ENCODE data around the gene EGFL7. TPM values are rescaled to one million over a fixed set of nuclear protein-coding genes. Genes with fewer than 3 reads are reported as not detected.
A peak's percentile ranks its signal among the peaks of the same experiment; 100 is the strongest.

Gene EGFL7
- total RNA-seq, 1 experiment from 2014 or later, result 31.8 TPM

DNA sequence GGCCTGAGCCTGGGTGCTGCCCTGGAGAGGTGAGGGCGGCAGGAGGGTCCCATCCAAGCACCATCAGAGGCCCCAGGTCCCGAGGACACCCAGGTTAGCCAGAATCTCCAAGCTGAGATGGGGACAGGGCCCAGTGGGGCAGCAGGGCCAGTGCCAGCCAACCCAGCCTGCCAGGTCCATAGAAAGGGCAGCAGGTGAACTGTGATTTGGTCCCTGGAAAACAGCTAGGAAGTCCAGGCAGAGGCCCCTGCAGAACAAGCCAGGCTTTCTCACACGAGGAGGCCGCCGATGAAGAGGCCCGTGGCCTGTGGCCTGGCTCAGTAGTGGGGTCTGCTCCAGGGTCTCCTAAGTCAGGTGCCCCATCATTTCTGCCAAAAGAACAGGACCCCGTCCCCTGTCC, 22.5 kb downstream of the EGFL7 start:
- DNase-seq (ENCODE audit: low read depth), result no peak

DNA sequence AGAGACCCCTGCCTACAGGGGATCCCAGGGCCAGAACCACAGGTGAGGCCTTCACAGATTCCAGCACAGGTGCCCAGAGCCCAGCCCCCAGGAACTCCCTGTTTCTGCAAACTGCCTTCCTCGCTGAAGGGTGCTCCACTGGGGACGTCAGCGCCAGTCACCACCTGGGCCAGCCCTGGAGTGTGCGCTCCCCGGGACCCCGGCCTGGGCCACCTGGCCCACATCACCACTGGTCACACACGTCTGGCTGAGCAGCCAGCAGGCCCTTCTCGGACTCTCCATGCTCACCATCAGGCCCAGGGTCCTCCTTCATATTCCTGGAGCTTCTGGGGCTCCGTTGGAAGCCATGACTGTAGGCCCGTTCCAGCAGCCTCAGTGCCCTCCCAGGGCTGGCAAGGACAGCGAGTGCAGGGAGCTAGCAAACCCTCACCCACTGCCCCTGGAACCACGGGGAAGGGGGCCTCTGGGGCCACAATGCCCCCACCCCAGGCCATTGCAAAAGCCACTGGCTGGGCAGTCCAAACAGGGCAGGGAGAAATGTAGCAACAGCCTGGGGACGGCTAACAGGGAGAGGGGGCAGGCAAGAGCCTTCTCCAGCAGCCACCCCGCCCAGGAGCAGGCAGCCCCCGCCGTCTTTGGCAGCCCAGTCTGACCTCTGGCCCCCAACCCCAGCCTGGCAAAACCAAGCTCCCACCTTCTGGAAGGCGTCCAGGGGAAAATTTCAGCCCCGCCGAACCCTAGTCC, 23.2 kb downstream of the EGFL7 start:
- DNase-seq (ENCODE audit: low read depth), result no peak

DNA sequence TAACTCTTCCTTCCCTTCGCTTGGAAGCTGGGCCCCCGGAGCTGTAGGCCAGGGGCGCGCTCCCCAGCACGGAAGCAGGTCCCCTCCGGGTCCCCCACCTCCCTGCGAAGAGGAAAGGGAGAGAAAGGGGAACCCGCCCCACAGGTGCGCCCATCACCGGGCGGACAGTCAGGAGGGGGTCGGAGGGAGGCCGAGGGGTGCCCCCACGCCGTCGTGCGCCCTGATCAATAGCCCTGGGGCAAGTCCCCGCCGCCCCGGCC, 23.7 kb downstream of the EGFL7 start:
- no peak for DNase-seq (ENCODE audit: low read depth)

DNA sequence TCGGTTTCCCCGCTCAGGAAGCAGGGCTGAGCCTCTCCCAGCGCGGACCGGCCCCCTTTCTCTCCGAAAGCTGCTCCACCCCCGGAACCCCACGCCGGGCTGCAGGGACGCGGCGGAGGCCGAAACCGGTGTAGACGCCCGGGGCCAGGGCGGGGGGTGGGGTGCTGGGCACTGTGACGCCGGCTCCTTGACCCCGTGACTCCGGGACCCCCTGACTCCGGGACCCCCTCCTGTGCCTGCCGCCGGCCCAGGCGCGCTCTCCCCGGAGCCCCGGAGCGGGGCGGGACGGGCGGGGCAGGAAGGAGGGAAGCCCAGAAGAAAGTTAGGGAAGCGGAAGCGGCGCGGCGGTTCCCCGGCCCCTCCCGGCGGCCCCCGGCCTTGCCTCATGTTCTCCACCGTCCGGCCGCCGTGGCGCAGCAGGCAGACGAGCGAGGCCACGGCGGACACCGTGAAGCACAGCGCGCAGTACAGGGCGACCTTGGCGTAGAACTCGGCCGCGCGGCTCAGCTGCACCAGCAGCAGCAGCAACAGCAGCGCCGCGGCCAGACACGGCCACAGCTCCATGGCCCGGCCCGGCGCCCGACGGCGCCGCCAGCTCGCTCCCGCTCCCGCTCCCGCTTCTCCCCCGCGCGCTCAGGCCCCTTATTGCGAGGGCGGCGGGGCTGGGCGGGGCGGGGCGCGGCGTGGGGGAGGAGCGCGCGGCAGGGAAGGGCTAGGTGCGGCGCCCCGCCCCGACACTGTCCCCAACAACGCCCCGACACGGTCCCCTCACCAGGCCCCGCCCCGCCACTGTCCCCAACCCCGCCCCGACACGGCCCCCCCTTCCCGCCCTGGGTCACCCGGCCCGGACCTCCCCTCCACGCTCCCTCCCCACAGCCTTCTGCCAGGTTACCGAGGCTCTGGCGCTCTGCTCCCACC, 24.3 kb downstream of the EGFL7 start, which contains the start of gene AGPAT2:
TSS of gene AGPAT2 (minus strand) at position 664 of the 918 bp plus-strand sequence. CDS start at position 564, 100 bp downstream.
- peak; percentile 38 for DNase-seq (ENCODE audit: low read depth)

DNA sequence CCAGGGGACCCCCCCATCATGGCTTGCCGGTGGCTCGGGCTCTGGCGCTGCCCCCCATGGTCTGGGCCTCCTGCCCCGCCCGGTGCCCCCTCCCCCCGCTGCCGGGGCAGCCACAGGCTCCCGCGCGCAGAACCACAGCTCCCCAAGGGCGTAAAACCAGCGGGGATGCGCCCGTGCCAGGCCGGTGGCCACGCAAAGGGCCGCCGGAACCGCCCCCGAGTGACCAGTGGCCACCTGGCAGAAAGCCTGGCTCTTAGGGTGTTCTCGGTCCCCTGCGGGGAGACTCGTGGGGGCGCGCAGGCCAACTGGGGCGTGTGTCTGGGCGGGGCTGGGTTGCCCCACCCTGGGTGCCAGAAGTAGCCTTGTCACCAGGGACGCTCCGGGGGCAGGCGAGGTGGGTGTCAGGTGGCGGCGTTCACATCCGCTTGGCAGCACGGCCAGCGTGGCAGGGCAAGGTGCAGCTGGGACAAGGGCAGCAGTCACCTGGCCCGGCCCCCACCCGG, 25.1 kb downstream of the EGFL7 start:
- DNase-seq (ENCODE audit: low read depth), result no peak

DNA sequence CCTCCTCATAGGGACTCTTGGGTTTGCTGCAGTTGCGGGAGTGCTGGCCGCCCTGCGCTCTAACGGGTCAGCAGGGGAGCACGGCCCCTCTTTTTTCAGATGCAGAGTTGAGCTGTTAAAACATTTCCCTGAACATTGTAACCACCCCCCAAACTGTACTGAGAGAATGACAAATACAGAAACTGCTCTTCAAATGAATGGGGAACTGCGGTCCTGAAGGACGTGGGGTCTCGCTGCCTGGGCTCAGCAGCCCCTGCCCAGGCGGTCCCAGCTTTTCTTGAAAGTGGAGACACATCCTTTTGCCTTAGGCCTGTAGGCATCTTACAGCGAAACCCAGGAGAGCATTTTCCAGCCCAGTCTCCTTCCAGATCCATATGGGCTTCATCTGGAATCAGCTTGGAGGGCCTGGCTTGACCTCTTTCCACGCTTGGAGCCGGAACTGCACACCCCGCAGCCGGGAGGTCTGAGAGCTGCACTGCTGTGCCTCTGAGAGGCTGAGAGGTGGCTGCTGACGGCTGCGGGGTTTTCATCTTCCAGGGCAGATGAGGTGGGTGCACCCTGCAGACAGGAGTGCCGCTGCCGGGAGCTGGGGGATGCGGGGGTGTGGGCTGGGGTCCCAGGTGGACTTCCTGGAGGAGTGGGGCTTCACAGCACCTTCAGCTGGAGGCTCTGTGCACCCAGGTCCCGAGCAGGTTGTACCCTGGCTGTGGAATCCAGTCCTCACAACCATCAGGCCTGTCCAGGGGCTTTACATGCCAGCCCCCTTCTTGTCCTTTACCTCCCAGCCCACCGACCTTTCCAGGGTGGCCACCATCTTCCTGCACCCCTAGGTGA, 25.8 kb downstream of the EGFL7 start:
- no peak for DNase-seq (ENCODE audit: low read depth)

DNA sequence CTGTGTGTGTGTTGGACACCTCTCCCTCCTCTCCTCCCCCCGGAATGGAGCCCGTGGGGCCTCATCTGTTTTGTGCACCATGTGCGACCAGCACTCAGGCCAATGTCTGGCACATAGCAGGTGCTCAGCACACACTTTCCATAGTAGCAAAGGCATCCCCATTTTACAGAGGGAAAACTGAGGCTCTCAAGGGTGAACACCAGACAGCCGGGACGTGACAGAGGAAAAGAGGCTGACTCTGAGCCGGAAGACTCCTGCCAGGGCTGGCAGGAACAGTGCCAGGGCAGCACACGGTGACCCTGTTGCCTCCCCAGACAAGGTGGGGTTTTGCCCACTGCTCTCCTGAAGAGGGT, 26.4 kb downstream of the EGFL7 start:
- DNase-seq (ENCODE audit: low read depth), result no peak

DNA sequence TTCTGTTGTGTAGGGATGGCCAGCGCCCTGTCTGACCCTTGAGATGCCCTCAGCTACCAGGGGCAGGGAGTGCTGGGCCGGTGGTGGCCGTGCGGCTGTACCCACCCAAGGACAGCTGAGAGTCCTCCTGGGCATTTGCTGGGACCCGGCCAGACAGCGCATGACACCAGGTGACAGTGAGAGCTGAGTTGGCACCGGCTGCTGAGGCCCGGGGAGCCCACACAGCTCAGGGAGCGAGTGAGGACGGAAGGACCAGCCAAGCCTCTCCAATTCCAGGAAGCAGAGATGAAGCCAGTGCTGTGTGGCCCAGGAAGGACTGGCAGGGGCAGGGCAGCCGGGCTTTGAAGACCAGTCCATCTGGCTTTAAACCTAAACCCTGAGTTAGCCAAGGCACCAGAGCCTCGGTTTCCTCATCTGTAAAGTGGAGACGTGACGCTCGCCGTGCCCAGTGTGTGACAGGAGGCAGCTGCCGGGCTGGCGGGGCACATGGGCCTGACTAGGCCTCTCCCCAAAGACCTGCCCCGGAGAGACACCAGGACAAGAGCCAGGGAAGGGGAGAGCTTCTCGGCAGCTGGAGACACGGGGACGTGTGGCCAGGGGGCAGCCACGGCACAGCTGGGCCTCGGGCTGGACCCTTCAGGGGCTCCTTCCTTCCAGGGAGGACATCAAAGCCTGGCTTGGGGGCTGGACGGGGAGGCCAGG, 27.5 kb downstream of the EGFL7 start:
- no peak for DNase-seq (ENCODE audit: low read depth)

DNA sequence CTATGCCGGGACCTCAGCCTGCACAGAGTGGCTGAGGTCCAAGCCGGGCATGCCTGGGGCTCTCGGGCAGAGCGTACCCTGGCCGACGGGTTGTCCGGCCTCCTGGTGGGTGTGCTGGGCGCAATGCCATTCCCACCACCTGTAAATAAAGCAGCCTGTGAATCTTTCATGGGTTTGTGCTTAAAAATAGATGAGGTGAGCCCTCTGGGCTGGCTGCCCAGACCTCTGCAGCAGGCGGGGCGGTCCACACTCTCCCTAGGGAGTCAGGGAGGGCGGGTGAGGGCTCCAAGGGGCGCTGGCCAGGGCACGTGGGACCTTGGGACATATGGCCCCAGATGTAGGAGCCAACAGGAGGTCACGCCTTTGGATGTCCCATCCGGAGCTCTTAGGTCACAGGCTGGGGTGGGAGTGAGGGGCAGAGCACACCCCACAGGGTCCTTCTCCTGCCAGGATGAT, 28.1 kb downstream of the EGFL7 start:
- no peak for DNase-seq (ENCODE audit: low read depth)

DNA sequence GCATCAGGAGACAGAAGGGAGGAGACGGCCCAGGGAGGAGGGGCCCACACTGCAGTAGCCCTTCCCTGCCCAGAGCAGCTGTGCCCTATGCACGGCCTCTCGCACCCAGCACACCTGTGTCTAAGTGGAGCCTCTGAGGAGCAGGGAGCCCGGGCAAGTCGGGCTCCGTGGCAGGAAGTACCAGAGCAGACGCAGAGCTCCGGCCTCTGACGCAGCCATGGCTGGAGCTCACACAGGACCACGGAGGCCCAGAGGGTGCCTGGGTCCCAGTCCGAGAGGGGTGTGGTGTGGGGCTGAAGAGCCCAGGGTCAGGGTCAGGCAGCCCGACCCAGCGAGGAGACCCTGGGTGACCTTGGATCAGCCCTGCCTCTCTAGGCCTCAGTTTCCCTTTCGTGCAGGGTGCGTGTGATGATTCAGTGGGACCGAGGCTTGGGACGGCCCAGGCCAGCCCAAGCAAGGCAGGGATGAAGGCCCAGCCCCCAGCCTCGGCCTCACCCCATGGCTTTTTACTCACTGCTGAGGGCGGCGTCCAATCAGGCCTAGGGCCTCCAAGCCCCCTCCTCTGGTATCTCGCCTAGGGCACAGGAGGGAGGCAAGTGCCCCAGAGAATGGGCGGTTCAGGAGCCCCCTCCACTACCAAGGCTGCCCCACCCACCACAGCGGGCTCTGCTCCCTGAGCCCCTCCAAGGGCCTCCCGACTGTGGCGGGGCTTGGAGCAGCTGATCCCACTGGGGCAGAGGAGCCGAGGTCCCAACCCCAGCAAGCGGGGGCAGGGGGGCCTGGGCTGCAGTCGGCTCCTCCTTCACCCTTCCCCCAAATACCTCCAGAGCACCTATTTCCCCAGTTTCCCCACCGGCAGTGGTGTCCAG, 28.8 kb downstream of the EGFL7 start:
- DNase-seq (ENCODE audit: low read depth), result no peak

DNA sequence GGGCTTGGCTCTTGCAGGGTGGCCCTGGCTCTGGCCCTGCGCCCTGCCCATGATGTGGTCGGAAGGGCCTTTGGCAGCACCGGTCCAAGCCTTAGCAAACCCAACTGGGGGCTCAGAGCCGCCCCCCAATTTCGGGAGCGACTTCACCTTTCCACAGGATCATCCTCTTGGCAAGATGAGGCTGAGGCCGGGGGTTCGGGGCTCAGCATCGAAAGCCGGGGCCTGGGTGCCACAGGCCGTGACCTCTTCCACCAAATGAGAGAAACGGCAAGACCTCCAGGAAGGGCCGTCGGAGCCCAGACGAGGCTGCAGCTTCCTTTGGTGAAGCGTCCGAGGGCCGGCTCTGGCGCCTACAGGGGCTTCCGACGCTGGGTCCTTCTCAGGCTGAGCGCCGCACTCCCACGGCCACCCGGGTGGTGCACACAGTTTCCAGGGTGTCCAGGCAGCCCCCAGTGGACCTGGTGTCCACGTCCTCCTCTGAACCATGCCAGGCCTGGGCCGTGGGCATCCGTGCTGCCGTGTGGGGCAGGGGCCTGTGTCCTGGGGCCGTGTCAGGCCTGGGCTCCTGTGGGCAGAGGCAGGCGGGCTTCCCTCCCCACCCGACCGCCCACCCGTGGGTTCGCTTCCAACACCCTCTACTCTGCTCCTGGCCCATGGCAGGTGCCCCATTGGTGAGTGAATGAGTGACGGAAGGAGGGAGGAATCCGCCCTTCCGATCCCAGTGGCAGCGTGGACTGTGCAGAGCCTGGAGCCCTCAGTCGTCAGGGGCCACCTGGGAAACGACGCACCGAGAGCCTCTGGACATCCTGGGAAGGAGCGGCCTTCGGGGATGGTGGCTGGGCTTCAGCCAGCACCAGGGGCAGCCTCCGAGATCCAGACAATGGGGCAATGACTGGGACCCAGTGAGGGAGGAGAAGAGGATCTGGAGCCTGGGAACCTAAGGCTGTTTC, 29.7 kb downstream of the EGFL7 start:
- DNase-seq (ENCODE audit: low read depth), result no peak

DNA sequence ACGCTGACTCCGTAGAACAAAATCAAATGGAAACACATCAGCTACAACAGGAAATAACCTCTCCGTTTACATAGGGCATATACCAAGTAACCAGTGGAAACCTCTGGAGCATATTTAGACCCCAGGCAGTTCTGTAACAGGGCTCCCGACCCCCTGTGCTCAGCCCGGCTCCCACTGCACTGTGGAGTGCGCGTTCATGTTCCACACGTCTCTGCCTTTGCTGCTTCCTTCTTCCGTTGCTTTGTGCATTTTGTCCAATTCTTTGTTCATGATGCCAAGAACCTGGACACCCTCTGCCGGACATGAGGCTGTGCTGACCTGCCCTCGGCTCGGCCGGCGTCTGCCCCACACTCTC, 30.4 kb downstream of the EGFL7 start:
- DNase-seq (ENCODE audit: low read depth), result no peak

DNA sequence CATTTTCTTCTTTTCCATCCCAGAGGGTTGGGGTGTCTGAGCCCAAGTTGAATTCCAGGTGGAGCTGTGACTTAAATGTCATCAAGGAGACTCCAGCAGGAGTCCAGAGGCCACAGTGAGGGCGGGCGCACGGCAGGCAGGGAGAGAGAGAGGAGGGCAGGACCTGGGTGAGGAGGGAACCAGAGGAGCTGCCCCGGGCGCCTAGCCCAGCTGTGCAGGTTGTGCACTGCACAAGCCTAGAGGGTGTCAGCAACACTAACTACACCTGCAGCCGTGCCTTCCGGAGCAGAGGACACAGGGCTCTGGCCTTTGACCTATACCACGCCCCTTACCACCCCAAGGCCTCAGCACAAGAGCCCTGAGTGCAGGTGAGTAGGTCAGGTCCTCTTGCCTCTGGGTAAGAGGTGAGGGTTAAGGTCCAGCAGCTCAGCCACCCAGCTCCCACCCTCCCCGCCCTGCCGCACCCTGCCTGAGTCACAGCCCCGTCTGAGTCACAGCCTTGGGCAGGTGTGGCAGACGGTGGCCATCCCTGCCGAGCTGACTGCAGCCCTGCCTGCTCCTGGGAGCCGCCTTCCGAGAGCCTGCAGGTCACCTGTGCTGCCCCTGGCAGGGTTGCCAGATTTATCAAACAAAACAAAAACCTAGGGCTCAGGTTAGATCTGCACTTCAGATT, 30.9 kb downstream of the EGFL7 start:
- peak; percentile 65 for DNase-seq (ENCODE audit: low read depth)

DNA sequence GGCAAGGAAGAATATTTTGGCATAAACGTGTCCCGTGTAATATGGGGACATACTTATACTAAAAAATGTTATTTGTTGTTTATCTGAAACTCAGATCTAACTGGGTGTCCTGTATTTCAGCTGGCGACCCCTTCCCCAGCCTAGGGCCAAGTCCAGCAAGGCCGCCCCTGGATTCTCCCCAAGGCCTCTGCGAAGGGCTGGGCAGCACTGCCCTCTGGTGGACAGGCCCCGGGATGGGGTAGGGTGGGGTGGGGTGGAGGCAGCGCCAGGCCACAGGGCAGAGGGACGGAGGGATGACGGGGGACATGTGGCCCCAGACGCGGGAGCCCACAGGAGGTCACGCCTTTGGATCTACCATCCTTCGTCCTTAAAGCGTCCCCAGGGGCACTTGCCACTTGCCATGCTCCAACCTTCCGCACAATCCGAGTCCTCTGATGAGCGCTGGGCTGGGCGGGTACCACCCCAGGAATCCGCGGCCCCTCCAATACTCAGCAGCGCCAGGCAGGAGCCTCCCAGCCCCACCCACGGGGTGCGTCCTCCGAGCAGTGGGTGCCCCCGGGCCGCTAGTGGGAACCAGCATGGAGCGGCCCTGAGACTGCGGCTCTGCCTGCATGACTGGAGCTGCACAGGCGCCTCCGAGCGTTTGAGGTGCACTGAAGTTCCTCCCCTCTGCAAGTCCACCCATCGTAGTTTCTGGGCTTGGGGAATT, 31.6 kb downstream of the EGFL7 start:
- DNase-seq (ENCODE audit: low read depth), result no peak

DNA sequence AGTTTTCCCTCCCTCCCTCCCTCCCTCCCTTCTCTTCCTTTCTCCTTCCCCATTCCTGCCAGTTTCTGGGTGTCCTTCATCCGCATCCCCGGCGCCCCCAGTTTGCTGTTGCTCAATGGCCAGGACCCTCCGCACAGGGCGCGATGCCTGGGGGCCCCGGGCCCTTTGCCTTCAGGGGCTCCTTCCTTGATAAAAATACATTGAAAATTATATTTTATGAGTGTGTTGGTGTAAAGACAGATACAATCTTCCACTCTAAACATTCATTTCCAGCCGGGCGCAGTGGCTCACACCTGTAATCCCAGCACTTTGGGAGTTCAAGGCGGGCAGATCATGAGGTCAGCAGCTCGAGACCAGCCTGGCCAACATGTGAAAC, 32.1 kb downstream of the EGFL7 start:
- no peak for DNase-seq (ENCODE audit: low read depth)

DNA sequence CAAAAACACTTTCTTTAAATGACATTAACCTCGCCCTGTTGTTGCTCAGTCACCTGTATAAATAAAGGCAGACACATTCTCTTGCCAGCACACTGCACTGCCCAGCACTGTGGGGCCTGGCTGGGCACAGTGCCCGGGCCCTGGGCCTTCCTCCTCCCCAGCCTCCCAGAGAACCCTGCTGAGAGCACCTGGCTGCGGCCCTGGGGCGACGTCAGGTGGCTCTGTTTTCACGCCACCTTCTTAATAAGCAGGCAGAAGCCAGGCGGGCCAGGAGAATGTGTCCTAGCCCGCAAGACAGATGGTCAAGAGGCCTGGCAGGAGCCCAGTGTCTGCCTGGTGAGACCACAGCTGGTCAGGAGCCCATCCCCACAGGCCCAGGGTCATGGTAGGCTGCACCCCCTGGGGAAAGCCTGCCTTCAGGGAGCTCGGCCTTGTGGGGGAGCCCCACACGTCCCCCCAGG, 32.7 kb downstream of the EGFL7 start:
- DNase-seq (ENCODE audit: low read depth), result peak; percentile 32

DNA sequence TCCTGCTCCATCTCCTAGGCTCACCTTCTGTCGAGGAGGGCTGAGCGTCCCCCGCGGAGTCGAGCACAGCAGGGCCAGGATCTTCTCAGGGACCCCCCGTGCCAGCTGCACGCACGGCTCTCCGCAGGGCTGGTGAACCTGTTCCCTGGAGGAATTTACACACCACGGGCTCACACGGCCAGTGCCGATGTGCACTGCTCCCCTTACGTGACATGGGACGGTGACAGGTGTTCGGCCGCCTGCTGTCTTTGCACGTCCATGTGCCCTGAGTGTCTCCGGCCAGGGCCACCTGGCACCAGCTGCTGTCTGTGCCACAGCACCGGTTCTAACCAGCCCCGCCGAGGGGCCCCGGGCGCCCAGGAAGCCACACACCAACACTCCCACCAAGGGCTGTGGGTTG, 33.2 kb downstream of the EGFL7 start:
- DNase-seq (ENCODE audit: low read depth), result no peak

DNA sequence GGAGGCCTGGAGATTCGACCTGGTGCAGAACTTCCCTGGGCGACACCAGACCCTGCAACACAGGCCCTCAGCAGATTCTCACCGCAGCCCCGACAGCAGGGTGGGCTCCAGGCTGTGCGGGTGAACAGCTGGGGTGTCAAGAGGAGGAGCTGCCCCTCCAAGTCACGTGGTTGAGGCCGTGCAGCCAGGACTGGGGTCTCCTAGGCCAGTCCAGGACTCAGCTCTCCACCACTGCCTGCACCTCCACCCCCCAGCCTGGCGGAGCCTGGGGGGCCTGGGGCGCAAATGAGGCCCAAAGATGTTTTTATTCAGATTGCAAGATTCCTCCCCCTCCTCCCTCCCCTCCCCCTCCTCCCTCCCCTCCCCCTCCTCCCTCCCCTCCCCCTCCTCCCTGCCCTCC, 33.8 kb downstream of the EGFL7 start:
- DNase-seq (ENCODE audit: low read depth), result no peak

All from HT1080 (cell line).